ENCODE data around the gene LAMA5.

The LAMA5 gene

GRCh38 chr20:62281161-62281933 lies 85.8 kb downstream of the LAMA5 start:
- DNase-seq: no peak

GRCh38 chr20:62280303-62280702 lies 86.8 kb downstream of the LAMA5 start:
- DNase-seq: no peak

- DNase-seq: no peak
Measured at GRCh38 chr20:62277253-62277652, 89.9 kb downstream of the LAMA5 start.

GRCh38 chr20:62276439-62276838 lies 90.7 kb downstream of the LAMA5 start:
- no peak for DNase-seq

- DNase-seq: no peak
Measured at GRCh38 chr20:62275219-62275618, 91.9 kb downstream of the LAMA5 start.

GRCh38 chr20:62274332-62274950 lies 92.7 kb downstream of the LAMA5 start:
- DNase-seq: peak; percentile 37

GRCh38 chr20:62273416-62273815 lies 93.7 kb downstream of the LAMA5 start:
- DNase-seq: no peak

GRCh38 chr20:62272200-62272599 lies 94.9 kb downstream of the LAMA5 start:
- DNase-seq: no peak

- DNase-seq: no peak
Measured at GRCh38 chr20:62269871-62270270, 97.2 kb downstream of the LAMA5 start.

- no peak for DNase-seq
Measured at GRCh38 chr20:62269378-62269777, 97.7 kb downstream of the LAMA5 start.

- DNase-seq: no peak
Measured at GRCh38 chr20:62268228-62268900, 98.7 kb downstream of the LAMA5 start.

GRCh38 chr20:62267543-62267942 lies 99.6 kb downstream of the LAMA5 start:
- no peak for DNase-seq

- no peak for DNase-seq
Measured at GRCh38 chr20:62266851-62267250, 100.3 kb downstream of the LAMA5 start.

- DNase-seq: no peak
Measured at GRCh38 chr20:62266340-62266739, 100.8 kb downstream of the LAMA5 start.

GRCh38 chr20:62265365-62265764 lies 101.7 kb downstream of the LAMA5 start:
- no peak for DNase-seq

GRCh38 chr20:62263396-62263795 lies 103.7 kb downstream of the LAMA5 start:
- no peak for DNase-seq

- DNase-seq: no peak
Measured at GRCh38 chr20:62262064-62262463, 105.0 kb downstream of the LAMA5 start.

GRCh38 chr20:62259294-62259565 lies 107.9 kb downstream of the LAMA5 start:
- no peak for DNase-seq
